Smooth muscle cell (in vitro differentiated cells): Measurements from ENCODE around the gene CARNS1. TPM values are rescaled to one million over a fixed set of nuclear protein-coding genes. Genes with fewer than 3 reads are reported as not detected.

Experiments used
- DNase-seq: peaks from one replicate; lab custom pipeline; 2025; ENCODE audit not compliant: unreplicated experiment; lab: John Stamatoyannopoulos, UW
- H2AFZ ChIP-seq: fragments of 200-600 bp; sonication (generic); 2 replicates; pipeline ENCODE4 v1.6.0; 2016; ENCODE audit warnings: antibody characterized with exemption, low read depth, mild to moderate bottlenecking
- H3F3A ChIP-seq: fragments of 200-600 bp; sonication (generic); 2 replicates; pipeline ENCODE4 v1.6.0; 2017; ENCODE audit warnings: antibody characterized with exemption, low read depth
- H3K27ac ChIP-seq: fragments of 200-600 bp; sonication (generic); 2 replicates; pipeline ENCODE4 v1.5.1; 2016; ENCODE audit warnings: low read depth, mild to moderate bottlenecking
- H3K27me3 ChIP-seq: fragments of 200-600 bp; sonication (generic); 2 replicates; pipeline ENCODE4 v1.6.1; 2016; ENCODE audit warnings: low read depth, mild to moderate bottlenecking
- H3K36me3 ChIP-seq: fragments of 200-600 bp; sonication (generic); 2 replicates; pipeline ENCODE4 v1.5.1; 2016; ENCODE audit warnings: low read depth
- H3K4me1 ChIP-seq: fragments of 200-600 bp; sonication (generic); 2 replicates; pipeline ENCODE4 v1.5.1; 2016; ENCODE audit warnings: low read depth
- H3K4me2 ChIP-seq: fragments of 200-600 bp; sonication (generic); 2 replicates; pipeline ENCODE4 v1.6.0; 2016; ENCODE audit warnings: mild to moderate bottlenecking
- H3K4me3 ChIP-seq: fragments of 200-600 bp; sonication (generic); 2 replicates; pipeline ENCODE4 v1.5.1; 2016; ENCODE audit warnings: mild to moderate bottlenecking
- H3K79me2 ChIP-seq: fragments of 200-600 bp; sonication (generic); 2 replicates; pipeline ENCODE4 v1.6.0; 2016; ENCODE audit warnings: low read depth, mild to moderate bottlenecking
- H3K9ac ChIP-seq: fragments of 200-600 bp; sonication (generic); 2 replicates; pipeline ENCODE4 v1.6.0; 2016; ENCODE audit warnings: low read depth
- H3K9me3 ChIP-seq: fragments of 200-600 bp; sonication (generic); replicated peaks from 2 replicates; pipeline ENCODE4 v1.5.1; 2016; ENCODE audit warnings: low read depth
- H4K20me1 ChIP-seq: fragments of 200-600 bp; sonication (generic); 2 replicates; pipeline ENCODE4 v1.6.0; 2016; ENCODE audit warnings: low read depth
- WGBS: methylation state at CpG from one replicate; pipeline ENCODE4 v1.1.7; 2016; ENCODE audit warnings: low lambda C conversion rate; 5-methylcytosine and 5-hydroxymethylcytosine counted together
- polyA plus RNA-seq: library from polyadenylated mRNA; unstranded; fragments of >200 nt; fragmentation: Nextera tagmentation; extraction: Ambion mirVana; gene quantifications from 2 replicates; pipeline ENCODE4 v1.2.1, GENCODE V29; 2016
- total RNA-seq: library from RNA; depleted of rRNA; stranded (reverse); fragments of >200 nt; gene quantifications from 2 replicates; pipeline ENCODE4 v1.2.3, GENCODE V29; 2014
- TF ChIP-seq, protein P1 (sequence below): fragments of 200-600 bp; sonication (generic); IDR thresholded peaks from 2 replicates; pipeline ENCODE4 v1.5.1; 2017; ENCODE audit warnings: borderline replicate concordance, mild to moderate bottlenecking, antibody characterized with exemption; ENCODE audit not compliant: insufficient read depth, poor library complexity, severe bottlenecking

The CARNS1 gene
- total and polyA plus RNA-seq, 2 experiments from 2014 or later: 0.36 to 1.7 TPM

DNA sequence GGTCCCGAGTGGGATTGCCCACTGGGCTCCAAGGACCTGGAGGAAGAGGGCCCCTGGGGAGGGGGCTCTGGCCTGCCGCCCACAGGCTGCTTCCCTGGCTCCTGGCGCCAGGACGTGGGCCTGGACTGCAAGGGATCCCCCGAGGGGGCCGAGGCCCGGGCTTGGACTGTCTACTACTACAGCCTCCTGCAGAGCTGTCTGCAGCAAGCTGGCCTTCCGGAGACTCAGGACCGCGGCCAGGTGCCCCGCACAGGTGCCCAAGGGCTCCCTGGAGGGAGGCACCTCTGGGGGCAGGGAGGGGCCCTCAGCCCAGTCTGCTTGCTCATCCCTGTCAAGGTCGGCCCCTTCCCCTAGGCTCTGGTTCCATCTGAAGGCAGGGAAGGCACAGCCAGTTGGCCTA lies 1.9 kb downstream of the CARNS1 start:
- Histone ChIP-seq H3K36me3 (no peaks in the 10 kb centered on the region), H3F3A (no peaks in the 10 kb centered on the region), H2AFZ (no peak overlapping the region), H3K4me3 (no peak overlapping the region), H4K20me1 (no peaks in the 10 kb centered on the region), H3K79me2 (no peaks in the 10 kb centered on the region), H3K4me1 (peaks cover 5% of the 10 kb centered on the region), H3K4me2 (no peak overlapping the region), H3K27me3 (peaks cover 11% of the 10 kb centered on the region), H3K27ac (no peak overlapping the region), H3K9me3 (no peaks in the 10 kb centered on the region), H3K9ac (no peak overlapping the region)
- TF ChIP-seq, protein P1, sequence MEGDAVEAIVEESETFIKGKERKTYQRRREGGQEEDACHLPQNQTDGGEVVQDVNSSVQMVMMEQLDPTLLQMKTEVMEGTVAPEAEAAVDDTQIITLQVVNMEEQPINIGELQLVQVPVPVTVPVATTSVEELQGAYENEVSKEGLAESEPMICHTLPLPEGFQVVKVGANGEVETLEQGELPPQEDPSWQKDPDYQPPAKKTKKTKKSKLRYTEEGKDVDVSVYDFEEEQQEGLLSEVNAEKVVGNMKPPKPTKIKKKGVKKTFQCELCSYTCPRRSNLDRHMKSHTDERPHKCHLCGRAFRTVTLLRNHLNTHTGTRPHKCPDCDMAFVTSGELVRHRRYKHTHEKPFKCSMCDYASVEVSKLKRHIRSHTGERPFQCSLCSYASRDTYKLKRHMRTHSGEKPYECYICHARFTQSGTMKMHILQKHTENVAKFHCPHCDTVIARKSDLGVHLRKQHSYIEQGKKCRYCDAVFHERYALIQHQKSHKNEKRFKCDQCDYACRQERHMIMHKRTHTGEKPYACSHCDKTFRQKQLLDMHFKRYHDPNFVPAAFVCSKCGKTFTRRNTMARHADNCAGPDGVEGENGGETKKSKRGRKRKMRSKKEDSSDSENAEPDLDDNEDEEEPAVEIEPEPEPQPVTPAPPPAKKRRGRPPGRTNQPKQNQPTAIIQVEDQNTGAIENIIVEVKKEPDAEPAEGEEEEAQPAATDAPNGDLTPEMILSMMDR: no peak
- no peak for DNase-seq
- WGBS: 93% methylated on average over 12 of the region's 12 CpGs

DNA sequence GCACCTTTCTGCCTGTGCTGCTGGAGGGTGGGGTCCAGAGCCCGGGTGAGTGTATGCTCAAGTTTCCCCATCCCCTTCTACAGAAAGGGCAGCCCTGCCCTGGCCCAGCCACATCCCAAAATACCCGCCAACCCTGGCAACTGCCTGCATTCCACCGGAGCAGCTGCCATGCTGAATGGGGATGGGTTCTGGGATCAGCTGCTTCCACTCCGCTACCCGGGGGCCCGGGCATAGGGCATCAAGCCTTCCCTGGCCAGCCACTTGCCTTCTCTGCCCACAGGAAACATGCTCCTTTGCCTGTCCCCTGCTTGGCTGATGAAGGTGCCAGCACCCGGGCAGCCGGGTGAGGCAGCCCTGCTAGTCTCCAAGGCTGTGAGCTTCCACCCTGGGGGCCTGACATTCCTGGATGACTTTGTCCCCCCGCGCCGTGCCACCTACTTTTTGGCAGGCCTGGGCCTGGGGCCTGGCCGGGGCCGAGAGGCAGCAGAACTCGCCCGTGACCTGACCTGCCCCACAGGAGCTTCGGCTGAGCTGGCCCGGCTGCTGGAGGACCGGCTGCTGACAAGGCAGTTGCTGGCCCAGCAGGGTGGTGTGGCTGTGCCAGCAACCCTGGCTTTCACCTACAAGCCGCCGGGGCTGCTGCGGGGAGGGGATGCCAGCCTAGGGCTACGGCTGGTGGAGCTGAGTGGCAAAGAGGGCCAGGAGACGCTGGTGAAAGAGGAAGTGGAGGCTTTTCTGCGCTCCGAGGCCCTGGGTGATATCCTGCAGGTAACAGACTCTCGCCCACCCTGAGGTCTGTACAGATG lies 3.2 kb downstream of the CARNS1 start:
- no peaks in the 10 kb centered on the region for H4K20me1 ChIP-seq
- H3K36me3 ChIP-seq: no peaks in the 10 kb centered on the region
- H3K4me3 ChIP-seq: no peak overlapping the region
- TF ChIP-seq, protein P1: no peak
- H3K9ac ChIP-seq: no peak overlapping the region
- H3F3A ChIP-seq: no peaks in the 10 kb centered on the region
- no peak for DNase-seq
- no peak overlapping the region for H3K4me2 ChIP-seq
- no peak overlapping the region for H2AFZ ChIP-seq
- peaks cover 7% of the 10 kb centered on the region for H3K27me3 ChIP-seq
- H3K9me3 ChIP-seq: no peaks in the 10 kb centered on the region
- H3K4me1 ChIP-seq: peaks cover 5% of the 10 kb centered on the region
- H3K27ac ChIP-seq: no peak overlapping the region
- 94% methylated on average over 26 of the region's 26 CpGs for WGBS
- H3K79me2 ChIP-seq: no peaks in the 10 kb centered on the region

DNA sequence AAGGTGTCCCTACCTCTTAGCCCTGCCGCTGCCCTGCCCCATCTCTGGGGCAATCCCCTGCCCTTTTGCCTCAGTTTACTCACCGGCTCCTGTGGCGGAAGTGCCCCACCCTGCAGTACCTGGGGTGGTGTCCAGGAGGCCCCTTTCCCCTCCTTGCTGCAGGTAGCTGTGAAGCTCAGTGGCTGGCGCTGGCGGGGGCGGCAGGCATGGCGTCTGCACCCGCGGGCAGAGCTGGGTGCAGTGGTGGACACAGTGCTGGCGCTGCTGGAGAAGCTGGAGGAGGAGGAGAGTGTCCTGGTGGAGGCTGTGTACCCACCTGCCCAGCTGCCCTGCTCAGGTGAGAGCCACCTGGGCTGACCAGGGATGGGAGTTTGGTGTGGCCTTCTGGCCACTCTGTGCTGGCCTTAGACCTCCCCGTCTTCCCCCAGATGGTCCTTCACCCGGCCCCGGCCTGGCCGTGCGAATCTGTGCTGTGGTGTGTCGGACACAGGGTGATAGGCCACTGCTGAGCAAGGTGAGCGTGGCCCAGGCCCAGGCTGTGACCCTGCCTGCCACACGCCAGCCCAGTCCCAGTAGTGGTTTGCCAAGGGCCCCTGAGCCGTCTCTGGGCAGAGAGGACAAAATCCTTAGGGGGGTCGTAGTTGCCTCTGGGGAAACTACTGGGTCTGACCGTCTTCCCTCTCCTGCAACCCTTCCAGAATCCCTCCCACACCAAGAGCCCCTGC lies 4.0 kb downstream of the CARNS1 start:
- no peak overlapping the region for H3K4me2 ChIP-seq
- H3K27ac ChIP-seq: no peak overlapping the region
- no peaks in the 10 kb centered on the region for H3K79me2 ChIP-seq
- H3F3A ChIP-seq: no peaks in the 10 kb centered on the region
- H2AFZ ChIP-seq: no peak overlapping the region
- peaks cover 7% of the 10 kb centered on the region for H3K27me3 ChIP-seq
- no peaks in the 10 kb centered on the region for H4K20me1 ChIP-seq
- no peaks in the 10 kb centered on the region for H3K9me3 ChIP-seq
- TF ChIP-seq, protein P1: no peak
- no peak overlapping the region for H3K4me3 ChIP-seq
- peaks cover 5% of the 10 kb centered on the region for H3K4me1 ChIP-seq
- WGBS: 96% methylated on average over 21 of the region's 21 CpGs
- H3K36me3 ChIP-seq: no peaks in the 10 kb centered on the region
- H3K9ac ChIP-seq: no peak overlapping the region
- no peak for DNase-seq
